Mesenchymal stem cell (in vitro differentiated cells and primary cell): Measurements from ENCODE around the gene TSC22D4.

Experiments used
- DNase-seq: peaks from one replicate; pipeline ENCODE4 v3.0.0-alpha.2; 2013
- H2AFZ ChIP-seq: one replicate; pipeline ENCODE4 v1.6.1; 2013; ENCODE audit warnings: low read depth, mild to moderate bottlenecking, control low read depth, inconsistent platforms, low read length, moderate library complexity
- H2AK5ac ChIP-seq: 2 replicates; pipeline ENCODE4 v1.6.1; 2013; ENCODE audit warnings: low read length, moderate library complexity, mild to moderate bottlenecking, inconsistent platforms; ENCODE audit not compliant: severe bottlenecking
- H2BK120ac ChIP-seq: one replicate; pipeline ENCODE4 v1.6.1; 2013; ENCODE audit warnings: low read depth, mild to moderate bottlenecking, inconsistent platforms, low read length, moderate library complexity
- H2BK12ac ChIP-seq, 2 experiments: one replicate each; pipeline ENCODE4 v1.6.1; 2013; ENCODE audit warnings: inconsistent platforms in 2 of 2, low read length in 2 of 2, mild to moderate bottlenecking in 2 of 2, moderate library complexity in 2 of 2, control low read depth in 1 of 2
- H2BK15ac ChIP-seq: one replicate; pipeline ENCODE4 v1.6.1; 2013; ENCODE audit warnings: mild to moderate bottlenecking, low read depth, inconsistent platforms; ENCODE audit not compliant: poor library complexity, severe bottlenecking
- H2BK5ac ChIP-seq: 2 replicates; pipeline ENCODE4 v1.6.1; 2013; ENCODE audit warnings: low read depth, mild to moderate bottlenecking, low read length, control low read depth, inconsistent platforms; ENCODE audit not compliant: poor library complexity, severe bottlenecking
- H3K14ac ChIP-seq, 2 experiments: one replicate each; pipeline ENCODE4 v1.6.1; 2013; ENCODE audit warnings: inconsistent platforms in 2 of 2, low read length in 2 of 2, control low read depth in 1 of 2, mild to moderate bottlenecking in 1 of 2, moderate library complexity in 1 of 2
- H3K18ac ChIP-seq, 2 experiments: one replicate each; pipeline ENCODE4 v1.6.1; 2013; ENCODE audit warnings: inconsistent platforms in 2 of 2, low read length in 2 of 2, control low read depth in 1 of 2, low read depth in 1 of 2, mild to moderate bottlenecking in 1 of 2
- H3K23ac ChIP-seq, 2 experiments: one replicate each; pipeline ENCODE4 v1.6.1; 2013; ENCODE audit warnings: inconsistent platforms in 2 of 2, low read length in 2 of 2, mild to moderate bottlenecking in 2 of 2, moderate library complexity in 2 of 2, control low read depth in 1 of 2
- H3K27ac ChIP-seq: 2 replicates; pipeline ENCODE4 v1.5.1; 2013; ENCODE audit warnings: mild to moderate bottlenecking, moderate library complexity, low read length, control low read depth, inconsistent platforms; ENCODE audit not compliant: poor library complexity, severe bottlenecking
- H3K27me3 ChIP-seq, 2 experiments: 2 replicates each; pipeline versions ENCODE4 v1.6.1 to v1.7.0; 2013; ENCODE audit warnings: low read length in 2 of 2, mild to moderate bottlenecking in 2 of 2, moderate library complexity in 2 of 2, control low read depth in 1 of 2, inconsistent platforms in 1 of 2; ENCODE audit not compliant: control insufficient read depth in 1 of 2, insufficient read depth in 1 of 2
- H3K36me3 ChIP-seq, 2 experiments: 2 replicates each; pipeline versions ENCODE4 v1.6.1 to v1.7.0; 2013; ENCODE audit warnings: low read length in 2 of 2, control low read depth in 1 of 2, inconsistent platforms in 1 of 2, low read depth in 1 of 2, mild to moderate bottlenecking in 1 of 2; ENCODE audit not compliant: insufficient read depth in 2 of 2, control insufficient read depth in 1 of 2
- H3K4ac ChIP-seq, 2 experiments: one replicate each; pipeline ENCODE4 v1.6.1; 2013; ENCODE audit warnings: inconsistent platforms in 2 of 2, low read length in 2 of 2, mild to moderate bottlenecking in 2 of 2, moderate library complexity in 2 of 2, control low read depth in 1 of 2, low read depth in 1 of 2
- H3K4me1 ChIP-seq: 2 replicates; pipeline ENCODE4 v1.6.1; 2013; ENCODE audit warnings: low read depth, low read length, control low read depth; ENCODE audit not compliant: control insufficient read depth, insufficient read depth
- H3K4me2 ChIP-seq: 2 replicates; pipeline ENCODE4 v1.6.1; 2013; ENCODE audit warnings: low read length, mild to moderate bottlenecking, inconsistent platforms; ENCODE audit not compliant: poor library complexity, severe bottlenecking
- H3K4me3 ChIP-seq, 2 experiments: 2 replicates each; pipeline versions ENCODE4 v1.5.1 to v1.7.0; 2013; ENCODE audit warnings: low read length in 2 of 2, mild to moderate bottlenecking in 2 of 2, control low read depth in 1 of 2, low read depth in 1 of 2; ENCODE audit not compliant: insufficient read depth in 1 of 2
- H3K79me1 ChIP-seq: replicated peaks from 2 replicates; pipeline ENCODE4 v1.6.1; 2013; ENCODE audit warnings: mild to moderate bottlenecking, control low read depth, low read length, inconsistent platforms; ENCODE audit not compliant: poor library complexity, severe bottlenecking
- H3K9ac ChIP-seq: 2 replicates; pipeline ENCODE4 v1.7.0; 2013; ENCODE audit warnings: mild to moderate bottlenecking, low read length, moderate library complexity
- H3K9me3 ChIP-seq: 2 replicates; pipeline ENCODE4 v1.7.0; 2013; ENCODE audit warnings: mild to moderate bottlenecking, low read length; ENCODE audit not compliant: control insufficient read depth
- H4K8ac ChIP-seq: one replicate; pipeline ENCODE4 v1.6.1; 2013; ENCODE audit warnings: inconsistent platforms, mild to moderate bottlenecking, low read length, moderate library complexity
- H4K91ac ChIP-seq: one replicate; pipeline ENCODE4 v1.6.1; 2013; ENCODE audit warnings: mild to moderate bottlenecking, low read length, inconsistent platforms
- WGBS: methylation state at CpG from one replicate; pipeline ENCODE4 v1.1.7; 2013; ENCODE audit warnings: mixed read lengths; 5-methylcytosine and 5-hydroxymethylcytosine counted together

The TSC22D4 gene

GRCh38 chr7:100465702-100466311, 13.2 kb downstream of the TSC22D4 start:
- WGBS = 24% methylated on average over 17 of the region's 17 CpGs
- no peak overlapping the region for H3K4ac ChIP-seq
- H3K79me1 ChIP-seq = peaks cover 23% of the 10 kb centered on the region
- no peak overlapping the region for H3K4me3 ChIP-seq
- H2BK5ac ChIP-seq = no peak overlapping the region
- H3K23ac ChIP-seq = no peak overlapping the region
- H3K36me3 ChIP-seq = peaks cover 43 to 53% of the 10 kb centered on the region in 2 experiments
- H3K27ac ChIP-seq = no peak overlapping the region
- H2BK12ac ChIP-seq = no peak overlapping the region
- H2BK120ac ChIP-seq = no peak overlapping the region
- peaks cover 22% of the 10 kb centered on the region for H3K4me1 ChIP-seq
- H3K9ac ChIP-seq = peak overlapping the region; percentile 38
- H3K18ac ChIP-seq = no peak overlapping the region
- no peak overlapping the region for H2AFZ ChIP-seq
- H3K9me3 ChIP-seq = no peaks in the 10 kb centered on the region
- H3K27me3 ChIP-seq = no peaks in the 10 kb centered on the region
- no peak overlapping the region for H4K91ac ChIP-seq
- no peak overlapping the region for H2BK15ac ChIP-seq
- no peak overlapping the region for H3K14ac ChIP-seq
- peak overlapping the region; percentile 40 for H4K8ac ChIP-seq
- no peak overlapping the region for H3K4me2 ChIP-seq
- H2AK5ac ChIP-seq = no peak overlapping the region
- DNase-seq = peak; percentile 77

GRCh38 chr7:100465299-100465698, 13.7 kb downstream of the TSC22D4 start:
- Histone ChIP-seq H3K4me1 (peaks cover 20% of the 10 kb centered on the region), H4K91ac (no peak overlapping the region), H3K18ac (no peak overlapping the region), H3K4me2 (no peak overlapping the region), H2AFZ (no peak overlapping the region), H3K79me1 (peaks cover 20% of the 10 kb centered on the region), H3K4me3 (no peak overlapping the region), H2BK15ac (no peak overlapping the region), H3K23ac (no peak overlapping the region), H2BK120ac (no peak overlapping the region), H3K9ac (peak overlapping the region; percentile 38), H3K27ac (no peak overlapping the region), H3K9me3 (no peaks in the 10 kb centered on the region), H2BK12ac (no peak overlapping the region), H3K36me3 (peaks cover 41 to 51% of the 10 kb centered on the region in 2 experiments), H2AK5ac (no peak overlapping the region), H3K27me3 (no peaks in the 10 kb centered on the region), H3K14ac (no peak overlapping the region), H4K8ac (peak overlapping the region; percentile 40), H3K4ac (no peak overlapping the region), H2BK5ac (no peak overlapping the region)
- 73% methylated on average over 6 of the region's 8 CpGs for WGBS
- no peak for DNase-seq

- H2AK5ac ChIP-seq = no peak overlapping the region
- H3K23ac ChIP-seq = no peak overlapping the region
- no peak overlapping the region for H3K18ac ChIP-seq
- no peak overlapping the region for H2BK12ac ChIP-seq
- no peaks in the 10 kb centered on the region for H3K9me3 ChIP-seq
- H3K4ac ChIP-seq = no peak overlapping the region
- no peak overlapping the region for H3K27ac ChIP-seq
- peaks cover 40 to 46% of the 10 kb centered on the region in 2 experiments for H3K36me3 ChIP-seq
- no peak overlapping the region for H3K14ac ChIP-seq
- no peak overlapping the region for H3K4me3 ChIP-seq
- no peak overlapping the region for H2BK5ac ChIP-seq
- H4K91ac ChIP-seq = no peak overlapping the region
- H3K4me2 ChIP-seq = no peak overlapping the region
- H4K8ac ChIP-seq = no peak overlapping the region
- no peaks in the 10 kb centered on the region for H3K27me3 ChIP-seq
- no peak overlapping the region for H2AFZ ChIP-seq
- no peak for DNase-seq
- 100% methylated on average over 2 of the region's 2 CpGs for WGBS
- H3K4me1 ChIP-seq = peaks cover 20% of the 10 kb centered on the region
- peaks cover 20% of the 10 kb centered on the region for H3K79me1 ChIP-seq
- no peak overlapping the region for H2BK15ac ChIP-seq
- H2BK120ac ChIP-seq = no peak overlapping the region
- H3K9ac ChIP-seq = peak overlapping the region; percentile 38
These were observed 14.2 kb downstream of the TSC22D4 start for GRCh38 chr7:100464791-100465190.

GRCh38 chr7:100464210-100464660, 14.8 kb downstream of the TSC22D4 start, which contains the start of gene SPACDR:
SPACDR (minus strand) TSS chr7:100464260; CDS start chr7:100464025, 235 bp downstream.
- Histone ChIP-seq H3K18ac (peak within 1 kb of the TSS in 1 of 2 experiments; percentile 9), H3K4ac (no peak within 1 kb of the TSS), H3K4me1 (peaks cover 16% of the 10 kb centered on the region), H2AK5ac (no peak within 1 kb of the TSS), H4K91ac (no peak within 1 kb of the TSS), H3K79me1 (peaks cover 17% of the 10 kb centered on the region), H2BK120ac (peak within 1 kb of the TSS; percentile 0), H2BK12ac (no peak within 1 kb of the TSS), H2BK15ac (no peak within 1 kb of the TSS), H3K9me3 (no peaks in the 10 kb centered on the region), H3K14ac (peak within 1 kb of the TSS in 1 of 2 experiments; percentile 64), H3K4me2 (no peak within 1 kb of the TSS), H3K9ac (peak within 1 kb of the TSS; percentile 38), H3K36me3 (peaks cover 41 to 44% of the 10 kb centered on the region in 2 experiments), H2BK5ac (no peak within 1 kb of the TSS), H3K4me3 (no peak within 1 kb of the TSS), H3K27ac (no peak within 1 kb of the TSS), H3K23ac (peak within 1 kb of the TSS in 1 of 2 experiments; percentile 1), H4K8ac (peak within 1 kb of the TSS; percentile 47), H3K27me3 (no peaks in the 10 kb centered on the region), H2AFZ (no peak within 1 kb of the TSS)
- DNase-seq = no peak
- WGBS = 65% methylated on average over 7 of the region's 7 CpGs
